K562 (cell line): Measurements from ENCODE around the gene ESPN. TPM values are rescaled to one million over a fixed set of nuclear protein-coding genes. Genes with fewer than 3 reads are reported as not detected.

Experiments used
- ATAC-seq: fragments of 200-7000 bp; cut with Tn5 transposase; 3 replicates; pipeline ENCODE4 v1.9.1; 2020; ENCODE audit warnings: moderate library complexity
- BruUV-seq: library from RNA; stranded (reverse); fragments of 400-500 nt; replicated peaks from 2 replicates; lab custom pipeline; 2021; lab: Mats Ljungman, UMichigan
- CTCF ChIA-PET: fragments of 300-600 bp; formaldehyde crosslinking; extraction: SDS; loops from one replicate; lab custom pipeline; 2021; ENCODE audit warnings: low intra/inter-chr PET ratio; lab: Yijun Ruan, JAX
- POLR2A ChIA-PET: fragments of 300-600, 350-650 bp; sonication (Branson Sonifier 250); formaldehyde crosslinking; extraction: SDS; loops from one replicate; lab custom pipeline; 2021; ENCODE audit warnings: antibody characterized with exemption, inconsistent platforms; lab: Yijun Ruan, JAX
- DNase-seq, 4 experiments: peaks; one replicate each; pipeline versions ENCODE4 v3.0.0 to v3.0.0-alpha.2; 2011 to 2018; ENCODE audit warnings: low spot score in 3 of 4, mixed read lengths in 3 of 4; ENCODE audit errors: extremely low read depth in 1 of 4
- FAIRE-seq: peaks from 2 replicates; lab custom pipeline; 2011; peaks lifted over from hg19 to GRCh38; lab: Jason Lieb, UNC
- H2AFZ ChIP-seq: 2 replicates; pipeline ENCODE4 v1.6.0; 2011; ENCODE audit warnings: low read depth, low read length, control low read depth, inconsistent platforms
- H3K27ac ChIP-seq: fragments of 200-600 bp; 3 replicates; pipeline ENCODE4 v1.8.0; 2011; ENCODE audit warnings: low read depth, mild to moderate bottlenecking, control low read depth, inconsistent platforms, low read length, moderate library complexity, mixed read lengths; ENCODE audit errors: extremely low read depth
- H3K27me3 ChIP-seq, 2 experiments: fragments of 300-600 bp in 1 of 2; 2 replicates in 1 of 2; 3 replicates in 1 of 2; pipeline versions ENCODE4 v1.6.0 to v1.8.0; 2011; ENCODE audit warnings: inconsistent platforms in 2 of 2, low read length in 2 of 2, mild to moderate bottlenecking in 1 of 2, mixed read lengths in 1 of 2, moderate library complexity in 1 of 2; ENCODE audit not compliant: control insufficient read depth in 2 of 2, insufficient read depth in 2 of 2
- H3K36me3 ChIP-seq: fragments of 300-600 bp; 3 replicates; pipeline ENCODE4 v1.8.0; 2011; ENCODE audit warnings: mild to moderate bottlenecking, low read length, inconsistent platforms; ENCODE audit not compliant: control insufficient read depth, insufficient read depth
- H3K4me1 ChIP-seq, 2 experiments: fragments of 200-600 bp in 1 of 2; replicated peaks in 1 of 2; 2 replicates in 1 of 2; 3 replicates in 1 of 2; pipeline versions ENCODE4 v1.5.1 to v1.8.0; 2011; ENCODE audit warnings: inconsistent platforms in 2 of 2, low read length in 2 of 2, mild to moderate bottlenecking in 1 of 2, mixed read lengths in 1 of 2, moderate library complexity in 1 of 2; ENCODE audit not compliant: control insufficient read depth in 2 of 2, insufficient read depth in 2 of 2
- H3K4me2 ChIP-seq: 2 replicates; pipeline ENCODE4 v1.6.1; 2011; ENCODE audit warnings: low read length, control low read depth, inconsistent platforms, mixed read lengths; ENCODE audit not compliant: insufficient read depth
- H3K4me3 ChIP-seq: fragments of 200-600 bp; sonication (generic), shearing (Covaris generic); 2 replicates; pipeline ENCODE4 v1.5.1; 2016; ENCODE audit warnings: control low read depth, inconsistent platforms
- H3K79me2 ChIP-seq: fragments of 200-600 bp; 3 replicates; pipeline ENCODE4 v1.8.0; 2011; ENCODE audit warnings: low read length, inconsistent platforms; ENCODE audit not compliant: control insufficient read depth, insufficient read depth
- H3K9ac ChIP-seq, 2 experiments: 2 replicates each; pipeline versions ENCODE4 v1.6.0 to v1.6.1; 2011; ENCODE audit warnings: low read depth in 2 of 2, low read length in 2 of 2, control low read depth in 1 of 2, inconsistent platforms in 1 of 2, mild to moderate bottlenecking in 1 of 2, mixed read lengths in 1 of 2; ENCODE audit not compliant: insufficient read depth in 1 of 2
- H3K9me1 ChIP-seq: one replicate; pipeline ENCODE4 v1.6.0; 2011; ENCODE audit warnings: inconsistent platforms, mild to moderate bottlenecking, low read length, moderate library complexity; ENCODE audit not compliant: control insufficient read depth, insufficient read depth
- H3K9me3 ChIP-seq: replicated peaks from 2 replicates; pipeline ENCODE4 v1.5.1; 2011; ENCODE audit warnings: low read depth, low read length, inconsistent platforms; ENCODE audit not compliant: control insufficient read depth, insufficient read depth
- H4K20me1 ChIP-seq: replicated peaks from 2 replicates; pipeline ENCODE4 v1.6.1; 2011; ENCODE audit warnings: low read length, inconsistent platforms, mixed read lengths; ENCODE audit not compliant: control insufficient read depth, insufficient read depth
- BCL6 ChIP-seq: fragments of 250-450 bp; sonication (Bioruptor Pico); IDR thresholded peaks from 2 replicates; pipeline ENCODE4 v1.4.0; 2020
- DPF2 ChIP-seq: fragments of 450-650 bp; IDR thresholded peaks from 2 replicates; pipeline ENCODE4 v1.6.1; 2016
- GABPB2 ChIP-seq: fragments of 250-450 bp; sonication (Bioruptor Pico); conservative IDR thresholded peaks from 2 replicates; pipeline ENCODE4 v1.5.1; 2021; ENCODE audit warnings: mild to moderate bottlenecking
- RAD21 ChIP-seq, 2 experiments: fragments of 250-450 bp in 1 of 2; fragments of 450-650 bp in 1 of 2; sonication (Bioruptor Pico) in 1 of 2; formaldehyde crosslinking in 1 of 2; IDR thresholded peaks in 1 of 2; conservative IDR thresholded peaks in 1 of 2; 2 replicates each; pipeline versions ENCODE4 v1.4.0 to v1.8.0; 2020 to 2022; ENCODE audit warnings: mild to moderate bottlenecking in 2 of 2, moderate library complexity in 1 of 2
- RBM17 ChIP-seq: fragments of 200-400 bp; formaldehyde crosslinking; IDR thresholded peaks from 2 replicates; pipeline ENCODE4 v1.6.1; 2017; ENCODE audit warnings: low read depth, mild to moderate bottlenecking, low read length, borderline replicate concordance
- SFPQ ChIP-seq: fragments of 200-400 bp; formaldehyde crosslinking; IDR thresholded peaks from 2 replicates; pipeline ENCODE4 v1.6.1; 2017; ENCODE audit warnings: mild to moderate bottlenecking, low read depth, low read length, moderate library complexity
- SLC30A9 ChIP-seq: fragments of 250-450 bp; sonication (Bioruptor Pico); IDR thresholded peaks from 2 replicates; pipeline ENCODE4 v1.8.0; 2022; ENCODE audit warnings: mild to moderate bottlenecking, moderate library complexity
- SMAD1 ChIP-seq: fragments of 150-350 bp; IDR thresholded peaks from 2 replicates; pipeline ENCODE4 v1.6.1; 2014; ENCODE audit warnings: low read length, low read depth; ENCODE audit not compliant: partially characterized antibody
- TARDBP ChIP-seq: fragments of 450-650 bp; IDR thresholded peaks from 2 replicates; pipeline ENCODE4 v1.6.1; 2016
- THRAP3 ChIP-seq: fragments of 450-650 bp; IDR thresholded peaks from 2 replicates; pipeline ENCODE4 v1.6.1; 2016; ENCODE audit warnings: mild to moderate bottlenecking, inconsistent platforms, borderline replicate concordance
- USF2 ChIP-seq: sonication (generic); formaldehyde crosslinking; IDR thresholded peaks from 2 replicates; pipeline ENCODE4 v1.5.0; 2020; ENCODE audit warnings: missing genetic modification reagents
- ZNF324 ChIP-seq: fragments of 250-450 bp; sonication (Bioruptor Pico); IDR thresholded peaks from 2 replicates; pipeline ENCODE4 v1.4.0; 2020; ENCODE audit warnings: mild to moderate bottlenecking
- ZNF75A ChIP-seq: fragments of 450-650 bp; formaldehyde crosslinking; IDR thresholded peaks from 2 replicates; pipeline ENCODE4 v1.4.0; 2020; ENCODE audit warnings: mild to moderate bottlenecking
- WGBS: fragments of 100-300 bp; shearing (Covaris generic); methylation state at CpG from one replicate; pipeline ENCODE4 v1.1.6; 2016; ENCODE audit warnings: low coverage, mixed read lengths; ENCODE audit not compliant: insufficient coverage; ENCODE audit errors: missing lambda C conversion rate; 5-methylcytosine and 5-hydroxymethylcytosine counted together
- in situ Hi-C: fragments of 300-500 bp; cut with MboI; formaldehyde crosslinking; loops from 4 replicates; pipeline ENCODE4 v1.15.0; 2018; ENCODE audit warnings: inconsistent platforms, mixed read lengths
- intact Hi-C: fragments of 100-400 bp; cut with micrococcal nuclease; formaldehyde crosslinking; loops from 2 replicates; pipeline ENCODE4 v1.14.2; 2022
- polyA plus RNA-seq, 8 experiments: library from polyadenylated mRNA; depleted of rRNA in 4 of 8; stranded (reverse) in 5 of 8; unstranded in 3 of 8; fragments of >200 nt; fragmentation: Nextera tagmentation in 2 of 8; fragmentation: Illumina TruSeq in 1 of 8; extraction: Ambion mirVana in 2 of 8; extraction: Trizol in 1 of 8; gene quantifications; 2 replicates each; pipeline versions ENCODE4 v1.2.1 to v1.2.3, GENCODE V29; 2011 to 2014; ENCODE audit warnings: inconsistent platforms in 1 of 8, missing spikeins in 1 of 8
- total RNA-seq, 7 experiments: library from RNA; depleted of rRNA in 6 of 7; stranded (reverse); fragments of >200 nt in 6 of 7; fragmentation: Illumina TruSeq in 2 of 7; extraction: Trizol in 2 of 7; gene quantifications; 2 replicates each; pipeline versions ENCODE4 v1.2.1 to v1.2.3, GENCODE V29; 2011 to 2021; ENCODE audit warnings: low replicate concordance in 1 of 7
- TF ChIP-seq, protein P1 (sequence below): sonication (generic); formaldehyde crosslinking; IDR thresholded peaks from 2 replicates; pipeline ENCODE4 v1.8.0; 2022; ENCODE audit warnings: mild to moderate bottlenecking, missing genetic modification reagents, borderline replicate concordance
- TF ChIP-seq, protein P2 (sequence below): fragments of 200-800 bp; sonication (Bioruptor generic); IDR thresholded peaks from 2 replicates; pipeline ENCODE4 v1.6.1; 2017; ENCODE audit warnings: missing genetic modification characterization, missing compliant biosample characterization

ESPN gene
- total and polyA plus RNA-seq, 9 of the 15 experiments (the other 6 are each of a cell fraction or from before 2014, with no cell fraction given): 0.07 to 1.2 (median 0.45) TPM; not detected in 3

DNA sequence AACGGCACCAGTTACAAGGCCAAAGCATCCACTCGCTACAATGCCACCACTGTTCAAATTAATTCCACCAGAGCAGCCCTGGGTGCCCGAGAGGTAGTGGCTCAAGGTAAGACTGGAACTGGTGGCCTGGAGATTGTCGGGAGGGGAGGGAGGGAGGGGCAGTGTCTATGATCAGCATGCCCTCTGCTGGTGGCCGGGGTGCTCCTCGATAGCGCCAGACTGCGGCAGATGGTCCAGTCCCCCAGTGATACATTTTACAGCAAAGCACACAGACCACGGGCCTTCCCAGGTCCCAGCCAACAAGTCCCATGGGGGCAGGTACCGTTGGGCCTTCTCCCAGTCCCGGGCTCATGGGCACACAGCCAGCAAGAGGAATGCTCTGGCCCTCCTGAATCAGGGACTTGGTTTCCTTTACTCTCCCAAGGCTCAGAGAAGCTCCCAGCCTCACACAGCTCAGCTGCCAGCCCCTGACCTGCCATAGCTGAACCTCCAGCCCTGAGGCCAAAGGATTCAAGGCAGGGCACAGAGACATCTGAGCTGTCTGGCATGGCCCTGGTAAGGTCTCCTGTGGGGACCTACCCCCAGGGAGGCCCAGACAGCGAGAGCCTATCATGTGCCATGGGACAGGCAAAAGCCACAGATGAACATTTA, 46.4 kb upstream of the ESPN start:
- Histone ChIP-seq H3K4me3 (no peak overlapping the region), H3K9me1 (no peaks in the 10 kb centered on the region), H3K4me2 (no peak overlapping the region), H3K27me3 (no peaks in the 10 kb centered on the region), H2AFZ (peak overlapping the region; percentile 30; the same call in 1 of the 2 replicates), H3K9ac (peak overlapping the region in 1 of 2 experiments; percentile 46; a peak in 2 of 4 replicates), H3K27ac (no peak overlapping the region), H3K79me2 (peaks cover 7% of the 10 kb centered on the region; the same call in 2 of the 3 replicates), H3K9me3 (no peaks in the 10 kb centered on the region; the same call in 1 of the 2 replicates), H3K36me3 (no peaks in the 10 kb centered on the region), H3K4me1 (peaks cover 0 to 13% of the 10 kb centered on the region in 2 experiments; a peak in 2 of 5 replicates), H4K20me1 (peaks cover 11% of the 10 kb centered on the region; the same call in 1 of the 2 replicates)
- DNase-seq (peak; percentile 61 to 76 (median 71)), ATAC-seq (peak; percentile 98), FAIRE-seq (peak; percentile 57)
- 12% methylated on average over 11 of the region's 12 CpGs for WGBS
- CTCF ChIA-PET: interaction anchor here (2.0 kb wide), 1 partner anchor 15 kb away, joined by 6 read pairs; no protein-coding TSS in a partner anchor
- POLR2A ChIA-PET: interaction anchor here (1.0 to 5.0 kb wide), 3 partner anchors 13 to 18 kb away, joined by 3 to 43 read pairs (median 4); partner anchors contain the start of gene ACOT7
- intact Hi-C loops: loop anchor here (1.0 to 2.0 kb wide), 2 partner anchors 15 to 30 kb away; no protein-coding TSS in a partner anchor
- in situ Hi-C loops: no loop called here
- BruUV-seq: no TSS peak
- TF ChIP-seq BCL6 (CRISPR knock-in tag) (no peak), THRAP3 (no peak), SMAD1 (no peak), USF2 (no peak), ZNF324 (CRISPR knock-in tag) (no peak), ZNF75A (CRISPR knock-in tag) (no peak), RBM17 (no peak), RAD21 (CRISPR knock-in tag; conservative IDR thresholded peaks at IDR 0.05 in 1 of 2, IDR thresholded peaks at IDR 0.05 in 1 of 2) (peak in 1 of 2 experiments; percentile 55; a peak in 2 of 4 replicates), DPF2 (no peak), GABPB2 (CRISPR knock-in tag) (no peak), TARDBP (no peak), SFPQ (no peak), SLC30A9 (CRISPR knock-in tag) (no peak)
- TF ChIP-seq, protein P1, sequence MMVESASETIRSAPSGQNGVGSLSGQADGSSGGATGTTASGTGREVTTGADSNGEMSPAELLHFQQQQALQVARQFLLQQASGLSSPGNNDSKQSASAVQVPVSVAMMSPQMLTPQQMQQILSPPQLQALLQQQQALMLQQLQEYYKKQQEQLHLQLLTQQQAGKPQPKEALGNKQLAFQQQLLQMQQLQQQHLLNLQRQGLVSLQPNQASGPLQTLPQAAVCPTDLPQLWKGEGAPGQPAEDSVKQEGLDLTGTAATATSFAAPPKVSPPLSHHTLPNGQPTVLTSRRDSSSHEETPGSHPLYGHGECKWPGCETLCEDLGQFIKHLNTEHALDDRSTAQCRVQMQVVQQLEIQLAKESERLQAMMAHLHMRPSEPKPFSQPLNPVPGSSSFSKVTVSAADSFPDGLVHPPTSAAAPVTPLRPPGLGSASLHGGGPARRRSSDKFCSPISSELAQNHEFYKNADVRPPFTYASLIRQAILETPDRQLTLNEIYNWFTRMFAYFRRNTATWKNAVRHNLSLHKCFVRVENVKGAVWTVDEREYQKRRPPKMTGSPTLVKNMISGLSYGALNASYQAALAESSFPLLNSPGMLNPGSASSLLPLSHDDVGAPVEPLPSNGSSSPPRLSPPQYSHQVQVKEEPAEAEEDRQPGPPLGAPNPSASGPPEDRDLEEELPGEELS: 0 out of 2 replicates have a peak, but pooled peaks have one; percentile 34
- TF ChIP-seq, protein P2, sequence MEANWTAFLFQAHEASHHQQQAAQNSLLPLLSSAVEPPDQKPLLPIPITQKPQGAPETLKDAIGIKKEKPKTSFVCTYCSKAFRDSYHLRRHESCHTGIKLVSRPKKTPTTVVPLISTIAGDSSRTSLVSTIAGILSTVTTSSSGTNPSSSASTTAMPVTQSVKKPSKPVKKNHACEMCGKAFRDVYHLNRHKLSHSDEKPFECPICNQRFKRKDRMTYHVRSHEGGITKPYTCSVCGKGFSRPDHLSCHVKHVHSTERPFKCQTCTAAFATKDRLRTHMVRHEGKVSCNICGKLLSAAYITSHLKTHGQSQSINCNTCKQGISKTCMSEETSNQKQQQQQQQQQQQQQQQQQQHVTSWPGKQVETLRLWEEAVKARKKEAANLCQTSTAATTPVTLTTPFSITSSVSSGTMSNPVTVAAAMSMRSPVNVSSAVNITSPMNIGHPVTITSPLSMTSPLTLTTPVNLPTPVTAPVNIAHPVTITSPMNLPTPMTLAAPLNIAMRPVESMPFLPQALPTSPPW (CRISPR knock-in tag): peak; percentile 80
